KBM-7 (cell line): ENCODE results near the gene SMC4.

ENCODE experiments used
- DNase-seq: peaks from one replicate; pipeline ENCODE4 v3.0.0-alpha.2; 2015
- in situ Hi-C: fragments of 300-500 bp; cut with MboI; formaldehyde crosslinking; loops from 2 replicates; pipeline ENCODE4 v1.14.3; 2020; ENCODE audit warnings: low sequenced_read_pairs, low pct_unique_long_range_greater_than_20kb, mixed read lengths

SMC4 gene

GRCh38 chr3:160392798-160393197 lies 6.7 kb upstream of the SMC4 start:
- DNase-seq: no peak
- in situ Hi-C loops: no loop called here

- in situ Hi-C loops: no loop called here
- no peak for DNase-seq
Measured at GRCh38 chr3:160393346-160394008, 6.0 kb upstream of the SMC4 start.

GRCh38 chr3:160394009-160394392 lies 5.4 kb upstream of the SMC4 start:
- DNase-seq: no peak
- in situ Hi-C loops: no loop called here

- no peak for DNase-seq
- in situ Hi-C loops: no loop called here
Measured at GRCh38 chr3:160395297-160395696, 4.2 kb upstream of the SMC4 start.

- no peak for DNase-seq
- in situ Hi-C loops: no loop called here
Measured at GRCh38 chr3:160398820-160399124, 678 bp upstream of the SMC4 start.

- peak; percentile 49 for DNase-seq
- in situ Hi-C loops: no loop called here
Measured at GRCh38 chr3:160400030-160400701, 716 bp downstream of the SMC4 start.

- in situ Hi-C loops: no loop called here
- no peak for DNase-seq
Measured at GRCh38 chr3:160400702-160401150, 1.3 kb downstream of the SMC4 start.

GRCh38 chr3:160401291-160402095 lies 2.0 kb downstream of the SMC4 start:
- DNase-seq: peak; percentile 78
- in situ Hi-C loops: no loop called here

- in situ Hi-C loops: no loop called here
- DNase-seq: no peak
Measured at GRCh38 chr3:160402221-160403027, 3.0 kb downstream of the SMC4 start.

GRCh38 chr3:160403028-160403545 lies 3.6 kb downstream of the SMC4 start:
- in situ Hi-C loops: no loop called here
- DNase-seq: no peak

GRCh38 chr3:160403796-160404470 lies 4.5 kb downstream of the SMC4 start:
- in situ Hi-C loops: no loop called here
- DNase-seq: peak; percentile 34

- DNase-seq: no peak
- in situ Hi-C loops: no loop called here
Measured at GRCh38 chr3:160409812-160410610, 10.6 kb downstream of the SMC4 start.

GRCh38 chr3:160412477-160412876 lies 13.0 kb downstream of the SMC4 start:
- no peak for DNase-seq
- in situ Hi-C loops: no loop called here

GRCh38 chr3:160413613-160414248 lies 14.3 kb downstream of the SMC4 start:
- peak; percentile 73 for DNase-seq
- in situ Hi-C loops: no loop called here

GRCh38 chr3:160417311-160417710 lies 17.9 kb downstream of the SMC4 start:
- in situ Hi-C loops: no loop called here
- no peak for DNase-seq

GRCh38 chr3:160427832-160428424 lies 28.5 kb downstream of the SMC4 start:
- no peak for DNase-seq
- in situ Hi-C loops: no loop called here

- no peak for DNase-seq
Measured at GRCh38 chr3:160434071-160434470, 34.6 kb downstream of the SMC4 start.

More at GRCh38 chr3:160434071-160434470, 34.6 kb downstream of the SMC4 start:
- in situ Hi-C loops: no loop called here
